Muscle of leg (tissue), 9 donors: Measurements from ENCODE around the gene USP37. TPM values are rescaled to one million over a fixed set of nuclear protein-coding genes. Genes with fewer than 3 reads are reported as not detected.

Source experiments
- polyA plus RNA-seq, 8 donors: library from polyadenylated mRNA; unstranded; fragments of 120-200 nt; gene quantifications; one replicate each; pipeline versions ENCODE4 v1.2.1 to v1.2.3, GENCODE V29; 2013; ENCODE audit warnings: inconsistent platforms in 1 of 8, low replicate concordance in 1 of 8; ENCODE audit not compliant: insufficient read length in 8 of 8, insufficient read depth in 1 of 8
- total RNA-seq: library from RNA; stranded (reverse); fragments of 120-200 nt; gene quantifications from one replicate; pipeline ENCODE4 v1.2.4, GENCODE V29; 2013

Gene USP37
- total and polyA plus RNA-seq, 9 donors: 4.8 to 11.0 (median 9.4) TPM

Other genes starting within 250 kb of the USP37 start
- gene CATIP, start 211.5 kb downstream of the USP37 start, total RNA-seq: not detected
- under 1 TPM in 5 of 8 donors, not detected in 3; 0.07 to 0.31 (median 0.13) TPM for gene CATIP, start 211.5 kb downstream of the USP37 start, polyA plus RNA-seq
- 0.49 TPM for gene SLC11A1, start 186.1 kb downstream of the USP37 start, total RNA-seq
- 1 to 10 TPM in 3 of 8 donors, under 1 TPM in 5; 0.16 to 2.0 (median 0.64) TPM for gene SLC11A1, start 186.1 kb downstream of the USP37 start, polyA plus RNA-seq
- gene CTDSP1, start 168.5 kb downstream of the USP37 start, total RNA-seq: 64.9 TPM
- gene CTDSP1, start 168.5 kb downstream of the USP37 start, polyA plus RNA-seq: 100 to 1,000 TPM in 3 of 8 donors, 10 to 100 TPM in 5; 86.3 to 115 (median 93.9) TPM
- not detected for gene VIL1, start 149.2 kb downstream of the USP37 start, total RNA-seq
- 10 to 100 TPM in 1 of 8 donors, 1 to 10 TPM in 1, under 1 TPM in 4, not detected in 2; 0.12 to 19.1 (median 0.45) TPM for gene VIL1, start 149.2 kb downstream of the USP37 start, polyA plus RNA-seq
- 35.4 TPM for gene CNOT9, start 488 bp upstream of the USP37 start, total RNA-seq
- 10 to 100 TPM; 31.2 to 42.3 (median 36.1) TPM for gene CNOT9, start 488 bp upstream of the USP37 start, polyA plus RNA-seq
- 41.8 TPM for gene PLCD4, start 39.5 kb upstream of the USP37 start, total RNA-seq
- gene PLCD4, start 39.5 kb upstream of the USP37 start, polyA plus RNA-seq: 10 to 100 TPM; 26.8 to 58.5 (median 45.9) TPM
- 7.0 TPM for gene ZNF142, start 91.3 kb upstream of the USP37 start, total RNA-seq
- gene ZNF142, start 91.3 kb upstream of the USP37 start, polyA plus RNA-seq: 10 to 100 TPM; 10.3 to 17.8 (median 12.4) TPM
- 33.8 TPM for gene BCS1L, start 91.3 kb upstream of the USP37 start, total RNA-seq
- 10 to 100 TPM; 33.6 to 43.4 (median 37.8) TPM for gene BCS1L, start 91.3 kb upstream of the USP37 start, polyA plus RNA-seq
- 20.2 TPM for gene RNF25, start 103.7 kb upstream of the USP37 start, total RNA-seq
- 10 to 100 TPM; 22.2 to 32.6 (median 27.9) TPM for gene RNF25, start 103.7 kb upstream of the USP37 start, polyA plus RNA-seq
- 18.8 TPM for gene STK36, start 103.7 kb upstream of the USP37 start, total RNA-seq
- 10 to 100 TPM; 21.5 to 32.3 (median 27.1) TPM for gene STK36, start 103.7 kb upstream of the USP37 start, polyA plus RNA-seq
- gene TTLL4, start 142.5 kb upstream of the USP37 start, total RNA-seq: 9.7 TPM
- gene TTLL4, start 142.5 kb upstream of the USP37 start, polyA plus RNA-seq: 10 to 100 TPM; 19.5 to 25.5 (median 21.1) TPM
- gene CYP27A1, start 213.8 kb upstream of the USP37 start, total RNA-seq: 18.4 TPM
- gene CYP27A1, start 213.8 kb upstream of the USP37 start, polyA plus RNA-seq: 10 to 100 TPM; 11.8 to 26.8 (median 19.7) TPM